HepG2 (cell line): ENCODE data around the gene SAMD10. TPM values are rescaled to one million over a fixed set of nuclear protein-coding genes. Genes with fewer than 3 reads are reported as not detected.

Experiments
- AGO2 ChIP-seq: fragments of 200-400 bp; formaldehyde crosslinking; optimal IDR thresholded peaks from 2 replicates; pipeline ENCODE3; 2017; ENCODE audit warnings: mild to moderate bottlenecking, low read depth, low read length, moderate library complexity
- BORCS8-MEF2B ChIP-seq: sonication (generic); formaldehyde crosslinking; IDR thresholded peaks from 2 replicates; pipeline ENCODE4 v1.8.0; 2022; ENCODE audit warnings: mild to moderate bottlenecking, missing genetic modification reagents
- CHD4 ChIP-seq: fragments of 200-600 bp; sonication (generic); IDR thresholded peaks from 2 replicates; pipeline ENCODE4 v1.7.0; 2017; ENCODE audit warnings: mild to moderate bottlenecking, low read length, borderline replicate concordance
- ETV5 ChIP-seq: IDR thresholded peaks from 2 replicates; pipeline ENCODE4 v1.6.1; 2018; ENCODE audit warnings: missing biosample characterization, missing genetic modification reagents, inconsistent platforms, borderline replicate concordance
- GABPB1 ChIP-seq: IDR thresholded peaks from 2 replicates; pipeline ENCODE4 v1.6.1; 2016; ENCODE audit warnings: mild to moderate bottlenecking, missing genetic modification reagents, moderate library complexity, missing compliant biosample characterization
- NR2F1 ChIP-seq, 2 experiments: fragments of 450-650 bp in 1 of 2; formaldehyde crosslinking in 1 of 2; IDR thresholded peaks; 2 replicates each; pipeline versions ENCODE4 v1.5.0 to v1.6.1; 2016 to 2020; ENCODE audit warnings: mild to moderate bottlenecking in 1 of 2, missing compliant biosample characterization in 1 of 2, missing genetic modification reagents in 1 of 2, moderate library complexity in 1 of 2
- SALL2 ChIP-seq: sonication (generic); formaldehyde crosslinking; IDR thresholded peaks from 2 replicates; pipeline ENCODE4 v1.8.1; 2023; ENCODE audit warnings: mild to moderate bottlenecking, missing genetic modification reagents, inconsistent platforms
- SIN3B ChIP-seq: fragments of 150-350 bp; IDR thresholded peaks from 2 replicates; pipeline ENCODE4 v1.6.1; 2014; ENCODE audit warnings: low read length
- TAF1 ChIP-seq: sonication (generic); formaldehyde crosslinking; IDR thresholded peaks from 2 replicates; pipeline ENCODE4 v1.4.0; 2020; ENCODE audit warnings: missing genetic modification reagents
- TEAD3 ChIP-seq: optimal IDR thresholded peaks from 2 replicates; pipeline ENCODE3; 2016; ENCODE audit warnings: borderline replicate concordance
- TFDP2 ChIP-seq: sonication (generic); formaldehyde crosslinking; IDR thresholded peaks from 2 replicates; pipeline ENCODE4 v1.4.0; 2020; ENCODE audit warnings: missing genetic modification reagents
- TMF1 ChIP-seq: sonication (generic); formaldehyde crosslinking; IDR thresholded peaks from 2 replicates; pipeline ENCODE4 v1.8.1; 2022; ENCODE audit warnings: low read depth, missing genetic modification reagents
- ZC3H13 ChIP-seq: sonication (generic); formaldehyde crosslinking; IDR thresholded peaks from 2 replicates; pipeline ENCODE4 v1.8.1; 2023; ENCODE audit warnings: mild to moderate bottlenecking, missing genetic modification reagents, moderate library complexity
- ZFP91 ChIP-seq: sonication (generic); formaldehyde crosslinking; IDR thresholded peaks from 2 replicates; pipeline ENCODE4 v1.9.0; 2022; ENCODE audit warnings: missing genetic modification reagents, mild to moderate bottlenecking, borderline replicate concordance
- ZNF331 ChIP-seq: sonication (generic); formaldehyde crosslinking; IDR thresholded peaks from 2 replicates; pipeline ENCODE4 v1.4.0; 2020; ENCODE audit warnings: missing genetic modification reagents
- ZNF343 ChIP-seq: sonication (generic); formaldehyde crosslinking; IDR thresholded peaks from 2 replicates; pipeline ENCODE4 v1.4.0; 2020; ENCODE audit warnings: mild to moderate bottlenecking, missing genetic modification reagents
- ZNF460 ChIP-seq: sonication (generic); formaldehyde crosslinking; IDR thresholded peaks from 2 replicates; pipeline ENCODE4 v1.5.1; 2020; ENCODE audit warnings: missing genetic modification reagents, mild to moderate bottlenecking, borderline replicate concordance
- ZNF570 ChIP-seq: sonication (generic); formaldehyde crosslinking; IDR thresholded peaks from 2 replicates; pipeline ENCODE4 v1.4.0; 2020; ENCODE audit warnings: mild to moderate bottlenecking, missing genetic modification reagents, borderline replicate concordance
- ZNF678 ChIP-seq: sonication (generic); formaldehyde crosslinking; IDR thresholded peaks from 2 replicates; pipeline ENCODE4 v1.4.0; 2020; ENCODE audit warnings: mild to moderate bottlenecking, missing genetic modification reagents
- ZNF883 ChIP-seq: sonication (generic); formaldehyde crosslinking; IDR thresholded peaks from 2 replicates; pipeline ENCODE4 v1.5.1; 2020; ENCODE audit warnings: mild to moderate bottlenecking, missing genetic modification reagents; ENCODE audit errors: not compliant biosample characterization
- ZNF891 ChIP-seq: sonication (generic); formaldehyde crosslinking; IDR thresholded peaks from 2 replicates; pipeline ENCODE4 v1.5.0; 2020; ENCODE audit warnings: mild to moderate bottlenecking, missing genetic modification reagents
- ZUFSP ChIP-seq: sonication (generic); formaldehyde crosslinking; IDR thresholded peaks from 2 replicates; pipeline ENCODE4 v1.9.0; 2021; ENCODE audit warnings: missing genetic modification reagents, mild to moderate bottlenecking, borderline replicate concordance
- polyA plus RNA-seq, 8 experiments: library from polyadenylated mRNA; depleted of rRNA in 3 of 8; stranded (reverse) in 7 of 8; unstranded in 1 of 8; fragments of >200 nt; fragmentation: Illumina TruSeq in 4 of 8; extraction: Trizol in 4 of 8; gene quantifications; 2 replicates each; pipeline versions ENCODE4 v1.2.1 to v1.2.3, GENCODE V29; 2011 to 2016; ENCODE audit warnings: low read depth in 4 of 8, missing spikeins in 1 of 8, mixed read lengths in 1 of 8; ENCODE audit not compliant: insufficient read depth in 1 of 8
- total RNA-seq, 5 experiments: library from RNA; depleted of rRNA; stranded (reverse); fragments of >200 nt; fragmentation: Illumina TruSeq; extraction: Trizol; gene quantifications; 2 replicates each; pipeline ENCODE4 v1.2.3, GENCODE V29; 2016; ENCODE audit warnings: low read depth in 1 of 5
- TF ChIP-seq, protein P1 (sequence below): sonication (generic); formaldehyde crosslinking; IDR thresholded peaks from 2 replicates; pipeline ENCODE4 v1.4.0; 2020; ENCODE audit warnings: mild to moderate bottlenecking, missing genetic modification reagents
- TF ChIP-seq, protein P2 (sequence below): sonication (generic); formaldehyde crosslinking; IDR thresholded peaks from 2 replicates; pipeline ENCODE4 v1.5.0; 2020; ENCODE audit warnings: missing genetic modification reagents, mild to moderate bottlenecking, borderline replicate concordance

The SAMD10 gene
- total and polyA plus RNA-seq, 2 of the 13 experiments (the other 11 are each of a cell fraction or from before 2014, with no cell fraction given), result 6.1 to 11.0 TPM

GRCh38 chr20:63968136-63968927, 11.1 kb downstream of the SAMD10 start (continued):
- TF ChIP-seq TFDP2 (CRISPR knock-in tag) (no peak), ZNF678 (no peak), BORCS8-MEF2B (CRISPR knock-in tag) (no peak), ZC3H13 (CRISPR knock-in tag) (peak; percentile 79), ZFP91 (peak; percentile 78), ZNF343 (CRISPR knock-in tag) (peak; percentile 17; the same call in 1 of the 2 replicates), ZNF891 (CRISPR knock-in tag) (no peak), ZNF460 (CRISPR knock-in tag) (no peak), CHD4 (peak; percentile 68), ZNF570 (CRISPR knock-in tag) (no peak), NR2F1 (CRISPR knock-in tag; IDR thresholded peaks at IDR 0.05) (no peak), TAF1 (0 out of 2 replicates have a peak, but pooled peaks have one; percentile 9), ZNF883 (CRISPR knock-in tag) (peak; percentile 66), SALL2 (CRISPR knock-in tag) (no peak), ZUFSP (CRISPR knock-in tag) (no peak), TEAD3 (CRISPR knock-in tag) (peak; percentile 23), SIN3B (no peak), TMF1 (CRISPR knock-in tag) (no peak), GABPB1 (CRISPR knock-in tag) (no peak), ZNF331 (CRISPR knock-in tag) (no peak), ETV5 (CRISPR knock-in tag) (peak; percentile 20; the same call in 1 of the 2 replicates), AGO2 (peak; percentile 95)
- TF ChIP-seq, protein P1, sequence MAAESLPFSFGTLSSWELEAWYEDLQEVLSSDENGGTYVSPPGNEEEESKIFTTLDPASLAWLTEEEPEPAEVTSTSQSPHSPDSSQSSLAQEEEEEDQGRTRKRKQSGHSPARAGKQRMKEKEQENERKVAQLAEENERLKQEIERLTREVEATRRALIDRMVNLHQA (CRISPR knock-in tag), result no peak
- TF ChIP-seq, protein P2, sequence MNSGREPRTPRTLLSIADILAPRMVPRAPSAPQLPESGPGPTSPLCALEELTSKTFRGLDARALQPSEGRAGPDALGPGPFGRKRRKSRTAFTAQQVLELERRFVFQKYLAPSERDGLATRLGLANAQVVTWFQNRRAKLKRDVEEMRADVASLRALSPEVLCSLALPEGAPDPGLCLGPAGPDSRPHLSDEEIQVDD (CRISPR knock-in tag), result 0 out of 2 replicates have a peak, but pooled peaks have one; percentile 56
